Karpas-422 (cell line): Measurements from ENCODE around the gene ESYT2. TPM values are rescaled to one million over a fixed set of nuclear protein-coding genes. Genes with fewer than 3 reads are reported as not detected.

ENCODE experiments used
- DNase-seq: peaks from one replicate; pipeline ENCODE4 v3.0.0-alpha.2; 2015
- H2AFZ ChIP-seq: fragments of 200-600 bp; sonication (generic); 2 replicates; pipeline ENCODE4 v1.6.1; 2014; ENCODE audit warnings: antibody characterized with exemption, low read length, mixed read lengths
- H3K27ac ChIP-seq: fragments of 200-600 bp; sonication (generic); 2 replicates; pipeline ENCODE4 v1.5.1; 2014; ENCODE audit warnings: mild to moderate bottlenecking, low read length, moderate library complexity
- H3K27me3 ChIP-seq: fragments of 200-600 bp; sonication (generic); 2 replicates; pipeline ENCODE4 v1.6.1; 2014; ENCODE audit warnings: low read length, mixed read lengths
- H3K36me3 ChIP-seq: fragments of 200-600 bp; sonication (generic); 2 replicates; pipeline ENCODE4 v1.6.1; 2014; ENCODE audit warnings: low read length, mixed read lengths; ENCODE audit not compliant: insufficient read depth
- H3K4me1 ChIP-seq: fragments of 200-600 bp; sonication (generic); 2 replicates; pipeline ENCODE4 v1.6.1; 2014; ENCODE audit warnings: mild to moderate bottlenecking, low read length, mixed read lengths
- H3K4me2 ChIP-seq: fragments of 200-600 bp; sonication (generic); 2 replicates; pipeline ENCODE4 v1.6.1; 2014; ENCODE audit warnings: low read length, low read depth, mild to moderate bottlenecking; ENCODE audit not compliant: poor library complexity, severe bottlenecking
- H3K4me3 ChIP-seq: fragments of 200-600 bp; sonication (generic); 2 replicates; pipeline ENCODE4 v1.5.1; 2014; ENCODE audit warnings: mild to moderate bottlenecking, antibody characterized with exemption, low read length, mixed read lengths
- H3K79me2 ChIP-seq: fragments of 200-600 bp; sonication (generic); 2 replicates; pipeline ENCODE4 v1.6.1; 2014; ENCODE audit warnings: mild to moderate bottlenecking, low read length, mixed read lengths
- H3K9ac ChIP-seq: fragments of 200-600 bp; sonication (generic); 2 replicates; pipeline ENCODE4 v1.6.0; 2014; ENCODE audit warnings: low read length
- H3K9me2 ChIP-seq: fragments of 200-600 bp; sonication (generic), shearing (Covaris generic); replicated peaks from 2 replicates; pipeline ENCODE4 v1.6.0; 2014; ENCODE audit warnings: mild to moderate bottlenecking, low read length, moderate library complexity; ENCODE audit not compliant: insufficient read depth
- H3K9me3 ChIP-seq: fragments of 300-700, 200-600 bp; sonication (generic); 2 replicates; pipeline ENCODE4 v1.6.1; 2014; ENCODE audit warnings: low read length, mixed read lengths
- H4K20me1 ChIP-seq: fragments of 200-600 bp; sonication (generic); 2 replicates; pipeline ENCODE4 v1.6.1; 2014; ENCODE audit warnings: mild to moderate bottlenecking, antibody characterized with exemption, low read length, low read depth; ENCODE audit not compliant: insufficient read depth
- total RNA-seq: library from RNA; depleted of rRNA; stranded (reverse); fragments of >200 nt; shearing (Covaris generic); gene quantifications from 2 replicates; pipeline ENCODE4 v1.2.3, GENCODE V29; 2014; ENCODE audit warnings: low replicate concordance

Gene ESYT2
- total RNA-seq, 1 experiment from 2014 or later = 242 TPM

- Histone ChIP-seq H3K4me3 (no peak overlapping the region), H3K27ac (no peak overlapping the region), H3K79me2 (no peaks in the 10 kb centered on the region), H3K4me1 (no peaks in the 10 kb centered on the region), H3K27me3 (no peaks in the 10 kb centered on the region), H3K9me2 (no peaks in the 10 kb centered on the region), H4K20me1 (no peaks in the 10 kb centered on the region), H3K9ac (no peak overlapping the region), H2AFZ (no peak overlapping the region), H3K4me2 (no peak overlapping the region), H3K9me3 (no peaks in the 10 kb centered on the region), H3K36me3 (peaks cover 28% of the 10 kb centered on the region; the same call in 1 of the 2 replicates)
- DNase-seq = no peak
Measured at GRCh38 chr7:158760936-158761335, 68.4 kb downstream of the ESYT2 start.

- DNase-seq = no peak
Measured at GRCh38 chr7:158760445-158760764, 68.9 kb downstream of the ESYT2 start.

GRCh38 chr7:158759749-158760444 lies 69.4 kb downstream of the ESYT2 start:
- Histone ChIP-seq H3K4me2 (no peak overlapping the region), H3K27ac (no peak overlapping the region), H2AFZ (no peak overlapping the region), H3K9ac (no peak overlapping the region), H3K79me2 (no peaks in the 10 kb centered on the region), H3K9me3 (no peaks in the 10 kb centered on the region), H3K9me2 (no peaks in the 10 kb centered on the region), H4K20me1 (no peaks in the 10 kb centered on the region), H3K4me1 (no peaks in the 10 kb centered on the region), H3K27me3 (no peaks in the 10 kb centered on the region), H3K4me3 (no peak overlapping the region), H3K36me3 (peaks cover 34% of the 10 kb centered on the region; the same call in 1 of the 2 replicates)
- no peak for DNase-seq

More at GRCh38 chr7:158760445-158760764, 68.9 kb downstream of the ESYT2 start:
- no peaks in the 10 kb centered on the region for H3K4me1 ChIP-seq
- H3K79me2 ChIP-seq = no peaks in the 10 kb centered on the region
- H3K4me2 ChIP-seq = no peak overlapping the region
- H3K9ac ChIP-seq = no peak overlapping the region
- no peaks in the 10 kb centered on the region for H3K9me3 ChIP-seq
- H3K36me3 ChIP-seq = peaks cover 30% of the 10 kb centered on the region; the same call in 1 of the 2 replicates
- H4K20me1 ChIP-seq = no peaks in the 10 kb centered on the region
- no peak overlapping the region for H2AFZ ChIP-seq
- no peaks in the 10 kb centered on the region for H3K9me2 ChIP-seq
- no peaks in the 10 kb centered on the region for H3K27me3 ChIP-seq
- H3K27ac ChIP-seq = no peak overlapping the region
- no peak overlapping the region for H3K4me3 ChIP-seq

GRCh38 chr7:158759245-158759614 lies 70.1 kb downstream of the ESYT2 start:
- Histone ChIP-seq H3K27ac (no peak overlapping the region), H3K4me2 (no peak overlapping the region), H4K20me1 (no peaks in the 10 kb centered on the region), H3K4me3 (no peak overlapping the region), H3K9ac (no peak overlapping the region), H2AFZ (no peak overlapping the region), H3K27me3 (no peaks in the 10 kb centered on the region), H3K9me3 (no peaks in the 10 kb centered on the region), H3K79me2 (no peaks in the 10 kb centered on the region), H3K36me3 (peaks cover 40% of the 10 kb centered on the region), H3K4me1 (no peaks in the 10 kb centered on the region), H3K9me2 (no peaks in the 10 kb centered on the region)
- no peak for DNase-seq

- no peak overlapping the region for H3K4me2 ChIP-seq
- H3K4me1 ChIP-seq = no peaks in the 10 kb centered on the region
- H4K20me1 ChIP-seq = no peaks in the 10 kb centered on the region
- no peak overlapping the region for H3K4me3 ChIP-seq
- peaks cover 40% of the 10 kb centered on the region for H3K36me3 ChIP-seq
- no peaks in the 10 kb centered on the region for H3K27me3 ChIP-seq
- H2AFZ ChIP-seq = no peak overlapping the region
- H3K27ac ChIP-seq = no peak overlapping the region
- H3K79me2 ChIP-seq = no peaks in the 10 kb centered on the region
- no peaks in the 10 kb centered on the region for H3K9me3 ChIP-seq
- no peak overlapping the region for H3K9ac ChIP-seq
- no peak for DNase-seq
- no peaks in the 10 kb centered on the region for H3K9me2 ChIP-seq
Measured at GRCh38 chr7:158758586-158759244, 70.6 kb downstream of the ESYT2 start.

- Histone ChIP-seq H3K9me2 (no peaks in the 10 kb centered on the region), H3K9ac (no peak overlapping the region), H3K27me3 (no peaks in the 10 kb centered on the region), H3K4me3 (no peak overlapping the region), H4K20me1 (no peaks in the 10 kb centered on the region), H3K27ac (no peak overlapping the region), H2AFZ (no peak overlapping the region), H3K9me3 (no peaks in the 10 kb centered on the region), H3K4me2 (no peak overlapping the region), H3K36me3 (peaks cover 43% of the 10 kb centered on the region), H3K79me2 (0 out of 2 replicates have a peak, but pooled peaks cover 3% of the 10 kb centered on the region), H3K4me1 (no peaks in the 10 kb centered on the region)
- DNase-seq = no peak
Measured at GRCh38 chr7:158757404-158757989, 71.8 kb downstream of the ESYT2 start.

- no peak for DNase-seq
- H3K27ac ChIP-seq = no peak overlapping the region
- peaks cover 35% of the 10 kb centered on the region for H3K36me3 ChIP-seq
- no peaks in the 10 kb centered on the region for H3K4me1 ChIP-seq
- no peak overlapping the region for H2AFZ ChIP-seq
- H3K9me2 ChIP-seq = no peaks in the 10 kb centered on the region
- no peak overlapping the region for H3K9ac ChIP-seq
- H3K27me3 ChIP-seq = no peaks in the 10 kb centered on the region
- H3K4me2 ChIP-seq = no peak overlapping the region
- no peak overlapping the region for H3K4me3 ChIP-seq
- no peaks in the 10 kb centered on the region for H4K20me1 ChIP-seq
- no peaks in the 10 kb centered on the region for H3K9me3 ChIP-seq
- H3K79me2 ChIP-seq = 0 out of 2 replicates have a peak, but pooled peaks cover 7% of the 10 kb centered on the region
Measured at GRCh38 chr7:158754746-158755444, 74.4 kb downstream of the ESYT2 start.

GRCh38 chr7:158753900-158754299 lies 75.4 kb downstream of the ESYT2 start:
- no peak for DNase-seq
- no peaks in the 10 kb centered on the region for H3K27me3 ChIP-seq
- no peaks in the 10 kb centered on the region for H3K9me2 ChIP-seq
- H3K36me3 ChIP-seq = peaks cover 34% of the 10 kb centered on the region
- H3K9me3 ChIP-seq = no peaks in the 10 kb centered on the region
- H2AFZ ChIP-seq = no peak overlapping the region
- H3K9ac ChIP-seq = no peak overlapping the region
- no peak overlapping the region for H3K4me3 ChIP-seq
- no peak overlapping the region for H3K4me2 ChIP-seq
- H3K27ac ChIP-seq = no peak overlapping the region
- no peaks in the 10 kb centered on the region for H3K4me1 ChIP-seq
- H4K20me1 ChIP-seq = no peaks in the 10 kb centered on the region
- 0 out of 2 replicates have a peak, but pooled peaks cover 7% of the 10 kb centered on the region for H3K79me2 ChIP-seq
